HCT116 (cell line): ENCODE results near the gene USH1C.

ENCODE experiments used
- CBX3 ChIP-seq: IDR thresholded peaks from 2 replicates; pipeline ENCODE4 v1.6.1; 2012; ENCODE audit warnings: low read depth
- CTCF ChIP-seq, 3 experiments: fragments of 200-600 bp in 1 of 3; sonication (generic) in 1 of 3; IDR thresholded peaks in 2 of 3; conservative IDR thresholded peaks in 1 of 3; 2 replicates each; pipeline ENCODE4 v1.5.1; 2012 to 2017; ENCODE audit warnings: low read depth in 2 of 3, low read length in 2 of 3, antibody characterized with exemption in 1 of 3, borderline replicate concordance in 1 of 3, control low read depth in 1 of 3, mild to moderate bottlenecking in 1 of 3, mixed read lengths in 1 of 3, mixed run types in 1 of 3, moderate library complexity in 1 of 3; ENCODE audit not compliant: insufficient read depth in 1 of 3
- EGR1 ChIP-seq: IDR thresholded peaks from 2 replicates; pipeline ENCODE4 v1.6.1; 2012; ENCODE audit warnings: low read depth
- EZH2 ChIP-seq: fragments of 200-600 bp; sonication (generic); IDR thresholded peaks from 2 replicates; pipeline ENCODE4 v1.6.1; 2017; ENCODE audit warnings: antibody characterized with exemption, mixed run types
- MAX ChIP-seq: IDR thresholded peaks from 2 replicates; pipeline ENCODE4 v1.6.1; 2012
- POLR2AphosphoS5 ChIP-seq: IDR thresholded peaks from 2 replicates; pipeline ENCODE4 v1.6.1; 2011; ENCODE audit warnings: mild to moderate bottlenecking, low read depth, low read length, moderate library complexity
- REST ChIP-seq: IDR thresholded peaks from 2 replicates; pipeline ENCODE4 v1.6.1; 2012; ENCODE audit warnings: low read depth
- SP1 ChIP-seq: IDR thresholded peaks from 2 replicates; pipeline ENCODE4 v1.6.1; 2012; ENCODE audit warnings: low read depth
- YY1 ChIP-seq: IDR thresholded peaks from 2 replicates; pipeline ENCODE4 v1.6.1; 2011; ENCODE audit warnings: low read length, low read depth, moderate library complexity, mild to moderate bottlenecking; ENCODE audit not compliant: insufficient replicate concordance; ENCODE audit errors: extremely low read depth
- ZNF274 ChIP-seq: fragments of 200-500 bp; sonication (Bioruptor generic); IDR thresholded peaks from 2 replicates; pipeline ENCODE4 v1.6.1; 2014; ENCODE audit warnings: mild to moderate bottlenecking, low read depth, low read length, inconsistent platforms

GRCh38 chr11:17500673-17501072 is 43.5 kb downstream of the USH1C start:
- TF ChIP-seq REST (no peak), CTCF (IDR thresholded peaks at IDR 0.05 in 2 of 3, conservative IDR thresholded peaks at IDR 0.05 in 1 of 3; ENCODE audit: borderline replicate concordance in 1 of 3, insufficient read depth in 1 of 3, low read depth in 2 of 3, low read length in 2 of 3) (no peak), EZH2 (no peak), ZNF274 (no peak), EGR1 (no peak), SP1 (no peak), POLR2AphosphoS5 (no peak), MAX (no peak), YY1 (no peak), CBX3 (no peak)
